HG02678 (cell line): Measurements from ENCODE around the gene HNRNPA1.
A peak's percentile ranks its signal among the peaks of the same experiment; 100 is the strongest.
"Not testable (repeated sequence)": the region's sequence is repeated elsewhere in the genome, so short reads cannot be mapped to it uniquely, and the experiment has no call there.

Experiments
- ATAC-seq: cut with Tn5 transposase; IDR thresholded peaks from one replicate; pipeline ENCODE4 v1.9.1; 2021; ENCODE audit warnings: mild to moderate bottlenecking, moderate library complexity; ENCODE audit not compliant: unreplicated experiment

The HNRNPA1 gene

GRCh38 chr12:54296393-54297099 is 16.0 kb downstream of the HNRNPA1 start:
- no peak for ATAC-seq

- no peak for ATAC-seq
Measured at GRCh38 chr12:54298904-54299303, 18.4 kb downstream of the HNRNPA1 start.

- no peak for ATAC-seq
Measured at GRCh38 chr12:54299515-54300224, 19.1 kb downstream of the HNRNPA1 start.

GRCh38 chr12:54300225-54300731 is 19.8 kb downstream of the HNRNPA1 start:
- ATAC-seq, result no peak

- ATAC-seq, result no peak
Measured at GRCh38 chr12:54300732-54301427, 20.4 kb downstream of the HNRNPA1 start, which contains the start of gene NFE2. TSS of gene NFE2 (minus strand) at chr12:54301015. CDS start at chr12:54295248, 5,767 bp downstream.

GRCh38 chr12:54301428-54302048 is 21.0 kb downstream of the HNRNPA1 start:
- ATAC-seq, result no peak

- no peak for ATAC-seq
Measured at GRCh38 chr12:54303640-54304039, 23.1 kb downstream of the HNRNPA1 start.

GRCh38 chr12:54304187-54304810 is 23.8 kb downstream of the HNRNPA1 start:
- no peak for ATAC-seq

- no peak for ATAC-seq
Measured at GRCh38 chr12:54306925-54307741, 26.6 kb downstream of the HNRNPA1 start.

GRCh38 chr12:54311051-54311450 is 30.5 kb downstream of the HNRNPA1 start:
- ATAC-seq, result no peak

- not testable (repeated sequence) for ATAC-seq
Measured at GRCh38 chr12:54312309-54312708, 31.8 kb downstream of the HNRNPA1 start.

- no peak for ATAC-seq
Measured at GRCh38 chr12:54321363-54321762, 40.8 kb downstream of the HNRNPA1 start.

- peak; percentile 98 for ATAC-seq
Measured at GRCh38 chr12:54324617-54325441, 44.3 kb downstream of the HNRNPA1 start, which contains the start of gene COPZ1. TSS of gene COPZ1 (plus strand) at chr12:54325131. CDS start at chr12:54325164, 33 bp downstream.

- ATAC-seq, result not testable (repeated sequence)
Measured at GRCh38 chr12:54325442-54326109, 45.0 kb downstream of the HNRNPA1 start.

- no peak for ATAC-seq
Measured at GRCh38 chr12:54328595-54329337, 48.2 kb downstream of the HNRNPA1 start.

GRCh38 chr12:54329759-54330158 is 49.2 kb downstream of the HNRNPA1 start:
- ATAC-seq, result no peak

GRCh38 chr12:54330442-54330841 is 49.9 kb downstream of the HNRNPA1 start:
- no peak for ATAC-seq
